GM21529 (cell line): ENCODE measurements around the gene NCAM1.

Experiments
- ATAC-seq: cut with Tn5 transposase; IDR thresholded peaks from one replicate; pipeline ENCODE4 v1.9.1; 2021; ENCODE audit not compliant: unreplicated experiment

NCAM1 gene

DNA sequence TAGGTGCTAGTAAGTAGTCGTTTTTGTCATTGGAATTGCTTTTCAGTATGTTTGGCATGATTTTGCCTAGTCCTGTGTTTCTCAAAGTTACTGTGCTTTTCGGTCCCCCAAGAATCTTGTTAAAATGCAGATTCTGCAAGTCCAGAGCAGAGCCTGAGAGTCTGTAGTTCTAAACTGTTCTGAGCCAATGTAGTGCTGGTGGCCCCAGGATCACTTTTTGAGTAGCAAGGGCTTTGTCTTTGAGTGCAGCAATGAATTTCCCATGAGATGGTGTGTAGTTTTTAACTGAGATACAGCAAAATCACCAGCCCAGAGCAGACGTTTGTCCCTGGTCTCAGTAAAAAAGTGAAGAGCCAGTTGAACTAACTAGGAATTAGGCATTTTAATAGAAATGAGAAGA is 122.4 kb downstream of the NCAM1 start:
- no peak for ATAC-seq

DNA sequence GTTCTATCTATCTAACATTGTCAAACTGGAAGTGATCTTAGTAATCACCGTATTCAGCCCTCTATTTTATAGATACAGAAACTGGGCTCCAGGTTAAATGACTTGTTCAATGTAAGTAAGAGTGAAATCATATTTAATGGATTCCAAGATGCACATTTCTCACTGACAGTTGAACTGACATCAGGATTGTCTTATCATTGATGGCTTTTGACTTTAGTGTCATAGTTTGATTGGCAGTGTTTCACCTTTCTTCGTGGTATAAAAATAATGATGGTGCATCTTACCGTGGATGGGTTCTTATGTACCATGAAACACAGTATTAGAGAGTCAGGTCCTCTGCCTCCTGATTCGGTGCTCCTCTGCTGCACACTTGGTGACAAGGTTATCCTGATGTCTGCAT is 123.1 kb downstream of the NCAM1 start:
- ATAC-seq, result no peak

DNA sequence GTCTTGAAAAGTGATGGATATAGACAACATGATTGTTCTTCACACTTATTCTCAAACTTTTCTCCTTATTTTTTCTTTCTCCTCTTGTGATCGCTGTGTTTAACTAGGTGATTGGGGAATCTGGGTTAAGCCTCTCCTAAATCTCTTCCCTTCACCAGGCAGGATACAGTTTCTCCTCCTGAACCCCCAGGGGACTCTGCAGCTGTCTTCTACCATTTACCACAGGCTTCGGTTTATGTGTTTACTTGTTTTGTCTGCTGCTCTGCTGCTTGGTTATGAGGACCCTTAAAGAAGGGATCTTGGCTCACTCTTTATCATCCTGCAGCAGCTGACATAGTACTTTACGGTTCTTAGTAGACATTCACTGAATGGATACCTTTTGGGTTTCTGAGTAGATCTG is 124.2 kb downstream of the NCAM1 start:
- ATAC-seq, result no peak

DNA sequence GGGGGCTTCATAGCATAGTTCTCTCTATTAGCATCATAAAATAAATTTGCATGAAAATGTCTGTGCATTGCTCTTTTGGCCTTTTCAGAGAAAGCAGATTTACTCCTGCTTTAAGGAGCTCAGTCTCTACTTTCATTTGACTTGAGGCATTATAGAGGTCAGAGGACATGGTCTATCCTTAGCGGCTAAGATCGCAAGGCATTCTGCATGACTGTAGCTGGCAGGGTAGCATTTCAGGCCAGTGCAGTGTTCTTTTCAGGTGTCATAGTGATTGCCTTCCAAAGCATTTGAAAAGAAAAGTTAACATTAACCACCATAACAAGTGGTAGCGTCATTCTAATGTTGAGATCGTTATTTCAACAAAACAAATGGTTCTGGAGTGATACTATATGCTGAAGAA is 126.5 kb downstream of the NCAM1 start:
- no peak for ATAC-seq

DNA sequence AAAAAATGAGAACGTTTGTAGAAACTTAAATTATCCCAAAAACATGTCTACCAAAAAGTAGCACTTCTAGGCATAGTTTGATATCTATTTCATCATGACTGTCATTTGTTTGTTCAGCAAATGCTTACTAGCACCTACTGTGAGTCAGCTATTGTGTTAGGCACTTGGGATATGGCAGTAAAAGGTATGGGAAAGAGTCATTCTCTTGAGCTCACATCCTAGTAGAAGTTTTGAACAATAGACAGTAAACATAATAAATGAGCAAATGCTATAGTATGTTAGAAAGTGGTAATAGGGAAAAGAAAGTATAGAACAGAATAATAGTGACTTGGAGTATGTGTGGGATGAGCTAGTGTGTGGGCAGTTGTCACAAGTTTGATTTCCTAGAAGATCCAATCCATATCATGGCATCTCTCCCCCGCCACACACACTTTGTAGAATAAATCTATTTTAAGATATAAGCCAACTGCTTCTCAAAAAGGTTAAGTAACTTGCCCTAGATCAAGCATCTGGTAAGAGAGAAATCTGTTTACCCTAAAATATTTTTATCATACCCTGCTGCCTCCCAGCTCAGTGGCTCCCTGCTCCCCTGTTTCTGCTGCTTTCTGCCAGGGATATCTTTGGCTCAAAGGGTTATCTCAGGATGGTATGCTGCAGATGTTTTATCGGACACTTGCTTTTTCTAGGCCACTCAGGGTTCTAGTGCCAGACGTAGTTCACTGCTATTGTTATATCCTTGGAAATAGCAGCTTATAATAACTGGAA is 129.7 kb downstream of the NCAM1 start:
- no peak for ATAC-seq

DNA sequence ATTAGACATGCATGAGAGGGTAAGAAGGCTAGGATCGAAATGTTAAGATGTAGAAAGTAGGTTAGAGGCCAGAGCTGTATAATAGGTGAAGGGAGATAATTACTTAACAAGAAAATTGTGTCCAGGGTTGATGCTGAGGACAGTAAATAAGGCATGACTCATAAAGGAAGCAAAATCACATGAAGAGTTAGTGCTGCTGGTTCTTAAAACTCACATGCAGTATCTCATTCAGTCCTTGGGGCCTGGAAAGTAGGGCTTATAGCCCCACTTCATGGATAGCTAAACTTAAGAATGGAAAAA is 130.2 kb downstream of the NCAM1 start:
- no peak for ATAC-seq

DNA sequence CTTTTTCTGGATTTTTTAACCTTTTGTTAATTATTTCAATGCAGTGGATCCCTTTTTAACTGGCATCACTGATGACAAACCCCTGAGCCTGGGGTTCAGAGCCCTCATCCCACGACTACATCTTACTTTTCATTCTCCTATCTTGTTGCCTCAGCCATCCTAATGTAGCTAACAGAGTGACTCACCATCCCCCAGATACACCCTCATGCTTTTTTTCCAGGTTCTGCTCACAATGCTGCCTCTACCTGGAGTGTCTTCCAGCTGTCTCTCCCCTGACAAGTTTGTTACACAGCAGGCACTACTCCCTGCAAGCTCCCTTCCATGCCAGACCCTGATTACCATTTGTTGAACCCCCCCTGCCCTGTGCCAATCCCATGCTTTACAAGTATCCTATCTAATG is 135.4 kb downstream of the NCAM1 start:
- ATAC-seq, result no peak

DNA sequence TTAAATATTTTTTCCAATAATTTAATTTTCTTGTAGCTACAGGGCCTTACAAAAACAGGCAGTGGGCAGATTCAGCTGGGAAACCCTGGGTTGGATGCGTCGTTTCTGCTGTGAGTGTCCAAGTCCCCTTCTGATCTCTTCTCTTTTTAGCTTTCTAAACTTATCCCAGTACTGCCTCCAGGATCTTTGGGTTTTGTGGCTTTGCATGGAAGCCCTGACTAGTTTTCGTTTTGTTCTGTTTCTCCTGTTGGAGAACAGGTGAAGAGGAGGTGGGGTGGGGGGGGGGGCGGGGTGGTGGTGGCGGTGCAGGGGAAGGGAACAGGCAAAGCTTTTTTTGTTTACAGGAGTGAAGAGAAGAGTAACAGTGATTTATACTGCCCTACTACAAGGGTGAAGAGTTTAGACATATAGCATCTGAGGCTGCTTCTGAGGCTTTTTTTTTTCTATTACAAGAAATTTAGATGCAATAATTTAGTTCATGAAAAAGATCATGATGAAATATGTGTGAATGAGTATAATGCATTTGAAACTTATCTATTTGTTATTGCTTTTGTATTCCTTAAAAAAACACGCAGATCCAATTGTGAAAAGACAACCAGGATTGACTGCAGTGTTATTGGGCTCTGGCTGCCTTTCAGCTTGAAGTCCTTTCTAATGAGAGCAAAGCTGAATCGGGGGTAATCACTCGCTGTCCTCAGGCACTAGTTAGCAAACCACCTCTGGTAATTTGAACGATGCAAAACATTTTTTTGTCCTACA is 142.9 kb downstream of the NCAM1 start:
- ATAC-seq, result no peak

DNA sequence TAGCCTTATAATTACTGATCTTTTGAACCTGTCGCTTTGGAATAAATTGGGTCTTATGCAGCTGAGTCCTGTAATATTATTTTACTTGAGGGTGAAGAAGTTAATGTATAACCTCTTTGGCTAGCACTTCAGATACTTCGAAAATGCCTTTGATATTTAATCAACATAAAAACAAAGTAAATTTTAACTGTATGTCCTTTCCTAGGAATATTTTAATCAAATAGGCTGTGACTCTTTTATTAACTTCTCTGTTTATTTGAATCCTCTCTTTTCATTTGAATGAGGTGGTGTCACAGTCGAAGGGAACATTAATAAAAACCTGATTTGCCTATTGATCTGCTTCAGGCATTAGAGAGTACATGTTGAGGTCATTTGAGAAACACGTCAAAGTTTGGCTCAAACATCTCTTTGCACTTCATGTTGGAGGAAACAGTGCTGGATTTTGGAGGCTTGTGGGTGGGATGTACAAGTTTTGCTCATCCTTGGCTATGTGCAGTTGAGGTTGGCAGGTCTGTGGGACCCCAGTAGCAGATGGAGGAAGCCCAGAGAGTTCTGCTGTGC is 143.6 kb downstream of the NCAM1 start:
- no peak for ATAC-seq

DNA sequence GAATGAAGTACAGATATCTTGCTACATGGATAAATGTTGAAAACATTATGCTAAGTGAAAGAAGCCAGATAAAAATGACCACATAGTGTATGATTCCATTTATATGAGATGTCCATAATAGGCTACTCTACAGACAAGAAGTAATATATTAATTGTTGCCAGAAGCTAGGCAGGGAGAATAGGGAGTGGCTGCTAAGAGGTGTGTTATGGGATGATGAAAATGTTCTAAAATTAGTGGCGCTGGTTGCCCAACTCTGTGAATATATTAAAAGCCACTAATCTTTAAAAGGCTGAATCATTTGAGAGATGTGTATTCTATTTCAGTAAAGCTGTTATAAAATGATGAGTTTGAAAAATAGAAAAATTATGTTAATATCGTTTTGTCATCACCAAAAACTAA is 144.4 kb downstream of the NCAM1 start:
- no peak for ATAC-seq

DNA sequence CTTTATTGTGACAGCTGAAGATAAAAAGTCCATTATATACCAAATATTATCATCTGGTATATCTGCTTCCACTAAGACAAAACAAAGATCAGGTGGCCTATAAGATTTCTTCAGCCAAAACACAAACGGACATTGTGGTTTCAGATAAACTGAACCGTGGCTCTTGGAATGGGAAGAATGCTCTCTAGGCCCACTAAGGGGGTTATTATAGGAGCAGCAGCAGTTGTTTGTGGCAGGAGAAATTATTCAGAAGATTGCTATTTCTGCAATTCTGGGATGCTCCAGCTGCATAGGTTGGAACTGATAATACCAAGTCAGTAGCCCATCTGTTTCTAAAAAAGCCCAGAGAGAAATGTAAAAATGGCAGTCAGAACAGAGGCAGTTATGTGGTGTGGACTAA is 145.3 kb downstream of the NCAM1 start:
- ATAC-seq, result no peak

DNA sequence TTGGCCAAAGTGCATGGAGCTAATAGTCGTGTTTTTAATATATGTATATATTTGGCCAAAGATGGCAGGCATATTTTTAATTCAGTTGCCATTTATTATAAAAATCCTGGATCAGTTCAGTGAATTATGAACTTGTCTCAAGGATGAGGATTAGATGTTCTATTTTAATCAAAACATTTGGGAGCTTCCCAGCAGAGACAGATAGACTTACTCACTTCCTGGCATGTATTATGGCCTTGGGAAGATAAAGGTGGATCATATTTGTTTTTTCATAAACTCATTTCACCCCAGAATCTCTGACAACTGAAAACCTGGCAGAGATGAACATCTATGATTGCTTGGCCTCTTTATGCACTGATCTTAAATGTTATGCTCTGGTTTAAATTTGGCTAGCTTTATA is 148.8 kb downstream of the NCAM1 start:
- no peak for ATAC-seq

DNA sequence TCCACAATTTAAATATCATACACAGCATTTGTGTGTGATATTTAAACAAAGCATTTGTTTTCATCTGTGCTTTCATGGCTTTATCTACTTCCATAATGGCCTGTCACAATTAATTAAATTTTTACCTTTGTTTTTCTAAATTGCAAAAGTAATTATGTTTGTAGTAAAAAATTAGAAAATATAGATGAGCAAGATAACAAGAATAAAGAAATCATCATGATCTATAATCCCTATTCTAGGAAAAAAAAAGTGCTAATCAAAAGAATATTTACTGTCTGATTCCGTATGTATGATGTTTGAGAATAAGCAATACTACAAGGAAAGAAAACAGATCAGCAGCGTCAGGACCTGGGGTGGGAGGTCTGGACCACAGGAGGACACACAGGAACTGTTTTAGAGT is 149.9 kb downstream of the NCAM1 start:
- ATAC-seq, result no peak

DNA sequence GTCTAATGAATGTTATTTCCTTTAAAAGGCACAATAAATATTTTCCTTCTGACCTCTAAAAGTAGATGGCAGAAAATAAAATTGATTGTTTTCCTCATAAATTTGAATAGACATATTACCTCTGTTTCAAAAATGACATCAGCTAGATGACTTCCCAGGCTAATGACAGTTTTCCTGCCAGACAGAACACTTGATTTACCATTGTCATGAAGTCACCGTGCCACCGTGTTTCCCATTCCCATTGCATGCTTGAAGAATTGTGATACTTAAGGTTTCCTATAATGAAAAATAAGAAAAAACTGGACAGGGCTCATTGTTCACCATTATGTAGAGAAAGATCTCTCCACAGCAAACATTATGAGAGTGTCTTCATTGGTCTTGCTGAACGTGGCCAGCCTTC is 151.1 kb downstream of the NCAM1 start:
- ATAC-seq, result no peak

DNA sequence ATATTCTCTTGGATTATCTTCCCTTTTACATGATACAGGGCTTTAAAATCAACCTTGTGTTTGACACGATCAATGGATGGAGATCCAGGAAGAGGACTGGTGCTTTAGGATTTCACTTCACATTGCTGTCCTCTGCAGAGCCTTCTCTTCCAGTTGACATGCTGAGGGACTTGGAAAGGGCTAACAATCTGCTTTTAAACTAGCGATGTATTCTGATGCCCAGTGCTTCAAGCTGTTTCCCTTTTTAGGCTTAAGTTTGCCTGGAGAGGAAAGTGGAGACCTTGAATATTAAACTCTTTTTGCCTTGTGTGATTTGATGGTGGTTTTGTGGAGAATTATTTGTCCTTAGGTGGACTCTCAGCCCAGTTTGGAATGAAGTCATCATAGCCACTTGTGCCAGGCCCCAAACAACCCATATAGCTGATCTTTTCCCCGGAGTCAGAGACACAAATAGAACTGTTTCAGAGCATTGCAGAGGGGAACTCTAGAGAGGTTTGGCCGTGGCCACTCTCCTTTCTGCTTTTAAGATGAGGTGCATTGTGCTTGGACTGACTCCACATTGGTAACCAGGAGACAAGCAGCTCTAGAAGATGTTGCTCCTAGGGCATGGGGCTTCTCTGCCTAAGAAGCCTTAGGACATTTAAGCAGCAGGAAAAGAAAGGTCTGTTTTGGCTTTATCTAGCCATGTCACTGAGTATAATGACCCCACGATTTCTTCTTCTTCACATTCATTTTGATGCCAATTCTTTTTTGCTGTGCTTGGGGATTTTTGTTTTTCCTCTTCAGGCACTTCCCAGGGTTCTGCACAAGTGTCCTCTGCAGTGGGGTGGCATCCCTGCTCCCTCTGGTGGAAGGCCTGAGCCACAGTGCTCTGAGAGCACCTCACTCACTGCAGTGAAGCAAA is 152.8 kb downstream of the NCAM1 start:
- peak; percentile 55 for ATAC-seq

DNA sequence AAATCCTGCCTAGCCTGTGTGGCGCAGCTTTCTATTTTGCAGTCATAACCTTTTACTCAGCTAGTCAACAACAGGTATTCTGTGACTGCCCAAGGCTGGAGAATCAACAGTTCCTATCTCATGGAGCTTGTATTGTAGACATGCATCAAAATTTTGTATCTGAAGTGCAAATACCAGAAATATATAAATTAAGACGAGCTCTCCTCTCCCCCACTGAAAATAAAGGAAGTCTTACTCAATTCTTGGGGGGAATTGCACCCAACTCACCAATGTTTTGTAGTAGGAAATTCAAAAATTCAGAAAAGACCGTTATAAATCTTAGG is 153.4 kb downstream of the NCAM1 start:
- no peak for ATAC-seq

DNA sequence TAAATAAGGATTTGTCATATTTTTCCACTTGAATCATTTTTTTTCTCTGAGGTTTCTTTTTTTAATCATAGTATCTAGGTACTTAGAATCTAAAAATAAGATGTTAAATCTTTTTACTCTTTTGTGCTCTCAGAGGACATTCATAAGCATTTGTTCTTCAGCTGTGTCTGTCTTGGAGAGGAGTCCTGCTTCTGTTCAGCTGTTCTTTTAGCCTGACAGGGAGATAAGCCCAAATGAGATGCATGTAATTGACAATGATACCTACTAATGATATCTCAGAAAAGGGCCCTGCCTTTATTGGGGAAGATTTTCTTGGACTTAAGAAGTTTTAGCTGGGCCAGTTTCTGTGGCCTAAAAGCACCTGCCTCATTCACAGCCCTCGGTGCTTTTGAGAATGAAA is 156.9 kb downstream of the NCAM1 start:
- no peak for ATAC-seq

DNA sequence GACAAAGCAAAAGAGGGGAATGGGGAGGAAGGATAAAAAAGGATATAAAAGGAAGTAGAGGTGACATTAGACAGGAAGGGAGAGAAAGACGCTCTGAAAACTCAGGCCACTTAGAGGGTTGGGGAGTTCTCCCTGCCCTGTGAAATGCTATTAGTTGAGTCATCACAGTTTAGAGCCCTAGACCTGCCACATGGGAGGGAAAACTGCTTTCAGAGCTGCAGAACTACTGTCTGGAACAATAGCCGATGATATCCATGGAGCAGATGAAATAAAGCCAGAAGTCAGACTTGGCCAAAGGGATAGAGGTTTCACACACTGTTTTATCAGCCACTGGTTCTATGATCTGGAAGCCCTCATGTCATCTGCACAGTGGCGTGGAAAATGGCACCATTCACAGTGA is 157.9 kb downstream of the NCAM1 start:
- ATAC-seq, result no peak

DNA sequence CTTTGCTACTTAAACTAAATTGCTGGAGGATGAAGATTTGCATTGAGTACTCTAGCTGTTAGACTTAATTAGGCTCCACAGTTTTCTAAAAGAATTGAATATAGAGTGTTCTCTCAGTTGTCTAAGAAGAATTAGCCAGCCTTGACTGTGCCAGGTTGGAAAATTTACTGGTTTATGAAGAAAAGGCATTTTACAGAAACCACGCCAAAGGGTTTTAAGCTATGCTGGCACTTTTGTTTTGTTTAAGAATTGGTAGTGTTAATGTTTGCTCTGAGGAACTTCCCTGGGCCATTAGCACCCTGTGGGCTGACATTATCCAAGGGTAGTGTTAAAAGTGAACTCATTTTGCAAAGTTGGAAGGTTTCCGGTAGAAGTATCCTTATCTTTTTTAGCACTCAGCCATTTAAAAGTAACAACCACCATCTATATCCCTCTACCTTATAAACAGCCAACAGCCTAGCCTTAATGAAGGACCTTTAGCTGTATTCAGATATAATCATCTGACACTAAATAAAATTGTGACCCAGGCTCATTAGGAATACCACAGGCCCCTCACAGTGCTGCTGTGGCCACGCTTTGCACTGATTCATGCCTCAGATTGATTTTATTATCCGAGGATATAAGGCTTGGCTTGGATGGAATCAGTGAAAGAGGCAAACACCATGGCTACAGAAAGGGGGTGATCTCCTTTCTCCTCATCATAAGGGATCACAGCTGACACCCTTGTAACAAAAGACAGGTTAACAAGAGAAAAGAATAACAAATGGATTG is 158.9 kb downstream of the NCAM1 start:
- no peak for ATAC-seq

DNA sequence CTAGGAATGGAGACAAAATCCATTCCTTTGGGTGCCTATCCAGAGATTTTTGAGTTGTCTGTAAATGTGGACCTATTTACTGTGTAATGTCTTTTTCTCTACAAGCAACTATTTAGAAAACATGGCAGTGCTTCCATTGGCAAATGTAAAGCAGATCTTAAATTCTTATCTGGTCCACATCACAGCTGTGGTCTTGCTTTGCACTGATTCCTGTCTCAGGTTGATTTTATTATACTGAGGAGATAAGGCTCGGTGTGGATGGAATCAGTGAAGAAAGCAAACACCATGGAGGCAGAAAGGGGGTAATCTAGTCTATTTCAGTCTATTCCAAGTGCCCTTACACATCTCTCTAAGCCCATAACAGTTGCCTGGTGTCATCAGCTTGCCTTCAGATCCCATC is 160.5 kb downstream of the NCAM1 start:
- ATAC-seq, result no peak

DNA sequence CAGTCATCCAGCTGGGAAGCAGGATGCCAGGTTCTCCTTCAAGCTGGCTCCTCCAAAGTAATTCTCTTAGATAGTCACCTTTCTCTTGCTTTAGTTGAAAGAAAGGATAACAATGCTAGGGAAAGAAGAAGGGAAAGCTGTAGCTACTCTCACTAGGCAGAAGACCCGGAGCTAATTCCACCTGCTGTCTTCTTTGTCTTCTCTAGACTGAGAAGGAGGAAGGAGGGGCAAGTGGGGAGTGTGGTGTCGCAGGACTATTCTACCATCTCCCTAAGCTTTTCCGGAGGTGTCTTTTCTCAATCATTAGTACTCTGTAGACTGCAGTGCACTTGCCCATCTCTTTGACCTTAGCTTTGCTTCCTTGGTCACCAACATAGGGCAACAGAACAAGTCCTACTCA is 162.8 kb downstream of the NCAM1 start:
- ATAC-seq, result no peak
